Adrenal gland (tissue), 5 donors: ENCODE results near the gene ARID4B.

ENCODE experiments used
- CTCF ChIP-seq, 6 experiments: fragments of 450-650 bp in 4 of 6; fragments of 200-600 bp in 2 of 6; sonication (generic) in 1 of 6; IDR thresholded peaks; 1 replicate in 5 of 6; 2 replicates in 1 of 6; pipeline versions ENCODE4 v1.5.1 to v1.8.0; 2016 to 2021; ENCODE audit warnings: antibody characterized with exemption in 6 of 6, mild to moderate bottlenecking in 2 of 6, moderate library complexity in 1 of 6
- POLR2A ChIP-seq, 2 donors: fragments of 450-650 bp; IDR thresholded peaks; one replicate each; pipeline ENCODE4 v1.6.1; 2017; ENCODE audit warnings: antibody characterized with exemption in 2 of 2, mild to moderate bottlenecking in 2 of 2, moderate library complexity in 1 of 2
- donor health status: DM: no; HTN: no; CAD: no.

DNA sequence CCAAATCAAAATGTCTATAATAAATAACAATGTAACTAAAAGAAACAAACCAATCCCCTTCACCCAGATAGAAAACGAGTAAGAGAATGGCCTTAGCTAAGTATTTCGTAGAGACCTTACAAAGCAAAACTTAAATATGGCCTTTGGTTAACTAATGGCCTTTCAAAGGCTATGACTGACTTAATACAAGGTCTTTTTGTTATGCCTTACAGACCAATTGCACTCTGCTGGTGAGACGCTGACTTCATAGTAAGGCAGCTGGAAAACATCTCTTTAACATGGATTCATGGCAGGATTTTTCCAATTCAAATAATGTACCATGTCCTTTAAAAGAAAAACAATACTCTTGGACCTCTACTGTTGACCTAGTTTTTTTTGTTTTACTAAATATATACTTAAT, 23.5 kb upstream of the ARID4B start:
- TF ChIP-seq POLR2A (IDR thresholded peaks at IDR 0.05) (no peak), CTCF (IDR thresholded peaks at IDR 0.05) (no peak)
